Spleen (tissue), 7 donors: ENCODE measurements around the gene RAB35.

Experiments
- POLR2A ChIP-seq, 3 donors: fragments of 450-650 bp; IDR thresholded peaks; one replicate each; pipeline ENCODE4 v1.5.1; 2017; ENCODE audit warnings: antibody characterized with exemption in 3 of 3, mild to moderate bottlenecking in 1 of 3
- POLR2AphosphoS5 ChIP-seq, 3 donors: sonication (generic); formaldehyde crosslinking; IDR thresholded peaks; one replicate each; pipeline ENCODE4 v1.5.1; 2017; ENCODE audit warnings: antibody characterized with exemption in 3 of 3
- TF ChIP-seq, protein P1 (sequence below), 11 experiments: fragments of 200-600 bp in 7 of 11; fragments of 450-650 bp in 4 of 11; sonication (generic) in 4 of 11; IDR thresholded peaks in 8 of 11; conservative IDR thresholded peaks in 3 of 11; 1 replicate in 7 of 11; 2 replicates in 4 of 11; pipeline versions ENCODE4 v1.4.0 to v1.8.0; 2016 to 2021; ENCODE audit warnings: antibody characterized with exemption in 11 of 11, inconsistent platforms in 4 of 11, mild to moderate bottlenecking in 1 of 11
- donor health status: DM: no; HTN: no; CAD: no; lungs with moderate emphysema.
- donor health status: DM: no; HTN: no; CAD: no.
- donor health status: DM: no; HTN: no; CAD: no.

DNA sequence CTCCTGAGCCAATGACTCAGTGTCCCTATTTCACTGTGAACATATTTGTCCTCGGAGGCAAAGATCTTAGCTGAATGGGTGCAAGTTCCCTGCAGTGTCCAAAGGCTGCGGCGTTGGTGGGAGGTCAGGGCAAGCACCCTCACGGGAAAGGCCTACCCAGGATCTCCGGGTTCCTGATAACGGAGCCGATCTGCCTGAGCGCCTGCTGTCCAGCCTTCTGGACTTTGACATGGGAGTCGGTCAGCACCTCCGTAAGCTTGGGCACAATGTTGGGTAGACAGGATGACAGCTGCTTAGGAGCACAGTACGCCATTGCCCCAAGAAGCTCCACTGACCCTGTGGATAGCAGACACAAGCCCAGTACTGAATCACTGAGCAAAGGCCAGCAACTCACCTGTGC is 31.5 kb upstream of the RAB35 start:
- TF ChIP-seq, protein P1, sequence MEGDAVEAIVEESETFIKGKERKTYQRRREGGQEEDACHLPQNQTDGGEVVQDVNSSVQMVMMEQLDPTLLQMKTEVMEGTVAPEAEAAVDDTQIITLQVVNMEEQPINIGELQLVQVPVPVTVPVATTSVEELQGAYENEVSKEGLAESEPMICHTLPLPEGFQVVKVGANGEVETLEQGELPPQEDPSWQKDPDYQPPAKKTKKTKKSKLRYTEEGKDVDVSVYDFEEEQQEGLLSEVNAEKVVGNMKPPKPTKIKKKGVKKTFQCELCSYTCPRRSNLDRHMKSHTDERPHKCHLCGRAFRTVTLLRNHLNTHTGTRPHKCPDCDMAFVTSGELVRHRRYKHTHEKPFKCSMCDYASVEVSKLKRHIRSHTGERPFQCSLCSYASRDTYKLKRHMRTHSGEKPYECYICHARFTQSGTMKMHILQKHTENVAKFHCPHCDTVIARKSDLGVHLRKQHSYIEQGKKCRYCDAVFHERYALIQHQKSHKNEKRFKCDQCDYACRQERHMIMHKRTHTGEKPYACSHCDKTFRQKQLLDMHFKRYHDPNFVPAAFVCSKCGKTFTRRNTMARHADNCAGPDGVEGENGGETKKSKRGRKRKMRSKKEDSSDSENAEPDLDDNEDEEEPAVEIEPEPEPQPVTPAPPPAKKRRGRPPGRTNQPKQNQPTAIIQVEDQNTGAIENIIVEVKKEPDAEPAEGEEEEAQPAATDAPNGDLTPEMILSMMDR (IDR thresholded peaks at IDR 0.05 in 8 of 11, conservative IDR thresholded peaks at IDR 0.05 in 3 of 11): no peak
- TF ChIP-seq POLR2A (IDR thresholded peaks at IDR 0.05) (no peak), POLR2AphosphoS5 (IDR thresholded peaks at IDR 0.05) (peak in 1 of 3 donors; percentile 6)
